ENCODE results near the gene KIFC1. TPM values are rescaled to one million over a fixed set of nuclear protein-coding genes. Genes with fewer than 3 reads are reported as not detected.

Gene KIFC1
- total RNA-seq, 1 experiment from 2014 or later = 65.3 TPM

- H3K4me3 ChIP-seq (ENCODE audit: low read depth, low read length) = no peak overlapping the region
- H3K4me1 Mint-ChIP-seq (ENCODE audit: low read depth, unreplicated experiment) = peaks cover 11% of the 10 kb centered on the region
- H3K36me3 ChIP-seq (ENCODE audit: control insufficient read depth, insufficient read depth, low read length) = no peaks in the 10 kb centered on the region; the same call in 1 of the 2 replicates
- no peak overlapping the region for H3K27ac Mint-ChIP-seq (ENCODE audit: unreplicated experiment)
- peaks cover 9% of the 10 kb centered on the region for H3K36me3 Mint-ChIP-seq (ENCODE audit: insufficient read depth, unreplicated experiment)
- no peaks in the 10 kb centered on the region for H3K4me1 ChIP-seq
- peaks cover 6% of the 10 kb centered on the region for H3K27me3 Mint-ChIP-seq (ENCODE audit: insufficient read depth, unreplicated experiment)
- ChIA-PET CTCF (interaction anchor here (0.5 kb wide), 1 partner anchor 111 kb away, joined by 3 read pairs; no protein-coding TSS in a partner anchor), POLR2A (no interaction called here)
- TF ChIP-seq CTCF (IDR thresholded peaks at IDR 0.05; ENCODE audit: insufficient read depth in 1 of 2, low read depth in 1 of 2, low read length in 1 of 2, severe bottlenecking in 1 of 2, unreplicated experiment in 1 of 2) = no peak
- BruUV-seq (replicated peaks) = no TSS peak
- no peak for DNase-seq
- no peaks in the 10 kb centered on the region for H3K9me3 ChIP-seq
- no peaks in the 10 kb centered on the region for H3K27me3 ChIP-seq (replicated peaks; ENCODE audit: control insufficient read depth, insufficient read depth, low read length)
- no peak overlapping the region for H3K4me3 Mint-ChIP-seq (ENCODE audit: unreplicated experiment)
- intact Hi-C loops (cut with micrococcal nuclease; ENCODE audit: unreplicated experiment) = no loop called here
- H3K9me3 Mint-ChIP-seq (ENCODE audit: unreplicated experiment) = no peaks in the 10 kb centered on the region
These were observed 67.1 kb downstream of the KIFC1 start for GRCh38 chr6:33458676-33459075.

DNA sequence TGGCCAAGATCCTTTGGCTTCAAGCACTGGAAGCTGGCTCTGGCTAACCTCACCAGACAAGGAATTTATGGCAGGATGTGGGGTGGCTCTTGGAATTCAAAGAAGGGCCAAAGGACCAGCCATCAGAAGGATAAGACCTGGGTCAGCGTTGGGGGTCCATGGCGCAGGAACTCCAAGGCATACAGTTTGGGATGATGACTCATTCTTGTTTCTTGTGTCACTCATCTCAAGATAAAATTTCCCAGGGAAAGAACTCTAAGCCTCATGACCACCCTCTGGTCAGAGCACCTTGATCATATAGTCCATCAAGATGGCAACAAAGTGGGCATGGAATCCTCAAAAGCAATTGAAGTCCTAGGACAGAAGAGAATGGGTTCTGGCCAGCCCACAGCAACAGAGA lies 67.6 kb downstream of the KIFC1 start:
- no peak overlapping the region for H3K27ac Mint-ChIP-seq (ENCODE audit: unreplicated experiment)
- BruUV-seq (replicated peaks) = no TSS peak
- no peak for TF ChIP-seq CTCF (IDR thresholded peaks at IDR 0.05; ENCODE audit: insufficient read depth in 1 of 2, low read depth in 1 of 2, low read length in 1 of 2, severe bottlenecking in 1 of 2, unreplicated experiment in 1 of 2)
- H3K27me3 Mint-ChIP-seq (ENCODE audit: insufficient read depth, unreplicated experiment) = peaks cover 7% of the 10 kb centered on the region
- Histone ChIP-seq H3K4me1 (no peaks in the 10 kb centered on the region), H3K36me3 (ENCODE audit: control insufficient read depth, insufficient read depth, low read length) (no peaks in the 10 kb centered on the region; the same call in 1 of the 2 replicates), H3K9me3 (no peaks in the 10 kb centered on the region), H3K4me3 (ENCODE audit: low read depth, low read length) (no peak overlapping the region), H3K27me3 (replicated peaks; ENCODE audit: control insufficient read depth, insufficient read depth, low read length) (no peaks in the 10 kb centered on the region)
- DNase-seq = no peak
- no peak overlapping the region for H3K4me3 Mint-ChIP-seq (ENCODE audit: unreplicated experiment)
- POLR2A ChIA-PET = no interaction called here
- intact Hi-C loops (cut with micrococcal nuclease; ENCODE audit: unreplicated experiment) = no loop called here
- CTCF ChIA-PET = no interaction called here
- peaks cover 6% of the 10 kb centered on the region for H3K36me3 Mint-ChIP-seq (ENCODE audit: insufficient read depth, unreplicated experiment)
- H3K9me3 Mint-ChIP-seq (ENCODE audit: unreplicated experiment) = no peaks in the 10 kb centered on the region
- peaks cover 8% of the 10 kb centered on the region for H3K4me1 Mint-ChIP-seq (ENCODE audit: low read depth, unreplicated experiment)

Small RNAs within 50 kb of the gene (microRNA-seq; reads per million reads assigned to microRNA genes)
- gene MIR5004 = not detected

Other genes starting within 250 kb of the KIFC1 start
- 1.3 and 1.5 TPM in 2 replicates for gene COL11A2, start 199.4 kb upstream of the KIFC1 start, total RNA-seq (2022)
- gene RXRB, start 191.2 kb upstream of the KIFC1 start, total RNA-seq (2022) = 29.5 and 30.4 TPM in 2 replicates
- gene SLC39A7, start 191.0 kb upstream of the KIFC1 start, total RNA-seq (2022) = 140 and 141 TPM in 2 replicates
- 10.0 and 12.5 TPM in 2 replicates for gene HSD17B8, start 187.2 kb upstream of the KIFC1 start, total RNA-seq (2022)
- 31.3 and 32.0 TPM in 2 replicates for gene RING1, start 183.3 kb upstream of the KIFC1 start, total RNA-seq (2022)
- 55.1 and 55.6 TPM in 2 replicates for gene VPS52, start 119.9 kb upstream of the KIFC1 start, total RNA-seq (2022)
- gene RPS18, start 119.7 kb upstream of the KIFC1 start, total RNA-seq (2022) = 2,340 and 2,366 TPM in 2 replicates
- gene B3GALT4, start 114.7 kb upstream of the KIFC1 start, total RNA-seq (2022) = 0.34 and 0.67 TPM in 2 replicates
- 58.2 and 62.2 TPM in 2 replicates for gene WDR46, start 102.6 kb upstream of the KIFC1 start, total RNA-seq (2022)
- gene PFDN6, start 102.2 kb upstream of the KIFC1 start, total RNA-seq (2022) = 65.9 and 81.8 TPM in 2 replicates
- gene RGL2, start 92.9 kb upstream of the KIFC1 start, total RNA-seq (2022) = 70.7 and 71.3 TPM in 2 replicates
- gene TAPBP, start 77.7 kb upstream of the KIFC1 start, total RNA-seq (2022) = 36.7 and 43.9 TPM in 2 replicates
- gene ZBTB22, start 74.1 kb upstream of the KIFC1 start, total RNA-seq (2022) = 11.5 and 12.6 TPM in 2 replicates
- gene DAXX, start 68.9 kb upstream of the KIFC1 start, total RNA-seq (2022) = 46.1 and 48.2 TPM in 2 replicates
- gene PHF1, start 19.2 kb downstream of the KIFC1 start, total RNA-seq (2022) = 23.6 and 26.4 TPM in 2 replicates
- gene CUTA, start 26.3 kb downstream of the KIFC1 start, total RNA-seq (2022) = 166 and 177 TPM in 2 replicates
- gene SYNGAP1, start 28.2 kb downstream of the KIFC1 start, total RNA-seq (2022) = 17.1 and 18.3 TPM in 2 replicates
- gene ZBTB9, start 62.8 kb downstream of the KIFC1 start, total RNA-seq (2022) = 11.4 and 12.5 TPM in 2 replicates
- 28.5 and 29.4 TPM in 2 replicates for gene BAK1, start 188.5 kb downstream of the KIFC1 start, total RNA-seq (2022)
- gene ITPR3, start 229.5 kb downstream of the KIFC1 start, total RNA-seq (2022) = 42.1 and 50.5 TPM in 2 replicates